Measurements from ENCODE around the gene HUNK. TPM values are rescaled to one million over a fixed set of nuclear protein-coding genes. Genes with fewer than 3 reads are reported as not detected.

Gene HUNK
- total and polyA plus RNA-seq, 2 experiments from 2014 or later, result 1.6 to 5.1 TPM

- Mint-ChIP-seq H3K4me1 (peaks cover 10% of the 10 kb centered on the region), H3K4me3 (no peak overlapping the region), H3K9me3 (no peaks in the 10 kb centered on the region), H3K36me3 (ENCODE audit: low read depth) (peaks cover 2% of the 10 kb centered on the region; the same call in 1 of the 3 replicates), H3K27me3 (ENCODE audit: insufficient read depth, low read depth, poor library complexity) (no peaks in the 10 kb centered on the region), H3K27ac (no peak overlapping the region)
- H3K79me2 ChIP-seq (replicated peaks; ENCODE audit: insufficient read depth), result no peaks in the 10 kb centered on the region
- no peaks in the 10 kb centered on the region for H3F3A ChIP-seq (replicated peaks; ENCODE audit: low read depth)
- H4K20me1 ChIP-seq (replicated peaks; ENCODE audit: insufficient read depth), result no peaks in the 10 kb centered on the region
- no peak overlapping the region for H3K4me2 ChIP-seq
- no peak for ATAC-seq
- H2AFZ ChIP-seq, result no peak overlapping the region
- no peaks in the 10 kb centered on the region for H3K9me2 ChIP-seq (ENCODE audit: insufficient read depth)
- H3K27ac ChIP-seq (ENCODE audit: low read depth), result no peak overlapping the region
- H3K4me3 ChIP-seq, result no peak overlapping the region
- H3K36me3 ChIP-seq (ENCODE audit: insufficient read depth), result no peaks in the 10 kb centered on the region
- H3K4me1 ChIP-seq (ENCODE audit: insufficient read depth), result no peaks in the 10 kb centered on the region
- TF ChIP-seq POLR2AphosphoS5 (IDR thresholded peaks at IDR 0.05; ENCODE audit: low read depth) (no peak), EZH2 (IDR thresholded peaks at IDR 0.05; ENCODE audit: low read depth, unreplicated experiment) (no peak), CTCF (conservative IDR thresholded peaks at IDR 0.05; ENCODE audit: low read depth in 2 of 2) (no peak), STAT1 (IDR thresholded peaks at IDR 0.05; ENCODE audit: unreplicated experiment) (no peak), CREB1 (CRISPR knock-in tag; IDR thresholded peaks at IDR 0.05; ENCODE audit: low read depth) (no peak), JUNB (IDR thresholded peaks at IDR 0.05; ENCODE audit: unreplicated experiment) (no peak), ZNF462 (CRISPR knock-in tag; IDR thresholded peaks at IDR 0.05) (no peak), EZH2phosphoT487 (IDR thresholded peaks at IDR 0.05; ENCODE audit: unreplicated experiment) (no peak), ZNF331 (CRISPR knock-in tag; IDR thresholded peaks at IDR 0.05; ENCODE audit: low read depth) (no peak), ETS1 (IDR thresholded peaks at IDR 0.05) (no peak), NANOG (IDR thresholded peaks at IDR 0.05; ENCODE audit: borderline replicate concordance) (no peak), REST (IDR thresholded peaks at IDR 0.05; ENCODE audit: unreplicated experiment) (no peak), ZNF114 (CRISPR knock-in tag; IDR thresholded peaks at IDR 0.05) (no peak)
- no peak for DNase-seq (ENCODE audit: low spot score)
- H3K27me3 ChIP-seq (ENCODE audit: insufficient read depth), result no peaks in the 10 kb centered on the region
Observed at GRCh38 chr21:31977816-31978215, 105.0 kb downstream of the HUNK start.
